ENCODE data around the gene KIT. TPM values are rescaled to one million over a fixed set of nuclear protein-coding genes. Genes with fewer than 3 reads are reported as not detected.
A peak's percentile ranks its signal among the peaks of the same experiment; 100 is the strongest.

KIT gene
- total RNA-seq, 1 experiment from 2014 or later: not detected

GRCh38 chr4:54659749-54660535 lies 2.2 kb downstream of the KIT start:
- Histone ChIP-seq H2AFZ (ENCODE audit: low read depth, low read length, poor library complexity, severe bottlenecking) (no peak overlapping the region), H4K20me1 (ENCODE audit: insufficient read depth) (no peaks in the 10 kb centered on the region), H3K27ac (ENCODE audit: low read depth, low read length) (no peak overlapping the region), H3K79me2 (ENCODE audit: insufficient read depth, low read length) (no peaks in the 10 kb centered on the region), H3K9me2 (ENCODE audit: insufficient read depth) (no peaks in the 10 kb centered on the region), H3K27me3 (ENCODE audit: insufficient read depth, low read length) (peaks cover 11% of the 10 kb centered on the region; the same call in 1 of the 2 replicates), H3K36me3 (ENCODE audit: control insufficient read depth in 1 of 2, insufficient read depth in 2 of 2, low read length in 2 of 2) (no peaks in the 10 kb centered on the region), H3K9ac (ENCODE audit: low read length) (no peak overlapping the region), H3K4me2 (ENCODE audit: low read length) (peak overlapping the region; percentile 90), H3K9me3 (ENCODE audit: control insufficient read depth in 1 of 2, insufficient read depth in 1 of 2, low read depth in 1 of 2, low read length in 2 of 2) (no peaks in the 10 kb centered on the region), H3K4me1 (ENCODE audit: control insufficient read depth in 1 of 2, insufficient read depth in 2 of 2, low read length in 2 of 2) (peaks cover 0 to 16% of the 10 kb centered on the region in 2 experiments; a peak in 2 of 4 replicates), H3K4me3 (replicated peaks in 1 of 2; ENCODE audit: low read depth in 1 of 2, low read length in 2 of 2) (peak overlapping the region; percentile 42 to 56; a peak in 2 of 4 replicates)
- ChIA-PET CTCF (no interaction called here), RAD21 (ENCODE audit: low non-redundant PET in 1 of 2, low total read pairs in 2 of 2, uncharacterized antibody in 2 of 2, unreplicated experiment in 2 of 2) (no interaction called here), POLR2A (no interaction called here)
- ATAC-seq: no peak
- intact Hi-C loops (cut with micrococcal nuclease): loop anchor here (10.0 kb wide), 1 partner anchor 335 kb away; no protein-coding TSS in a partner anchor
- no peak for DNase-seq (ENCODE audit: low read depth, low spot score)
- TF ChIP-seq ATF3 (IDR thresholded peaks at IDR 0.05) (no peak), SP1 (IDR thresholded peaks at IDR 0.05; ENCODE audit: low read depth) (no peak), ZFX (IDR thresholded peaks at IDR 0.05) (no peak), CBX3 (IDR thresholded peaks at IDR 0.05; ENCODE audit: low read depth) (no peak), ZNF274 (IDR thresholded peaks at IDR 0.05; ENCODE audit: low read depth, low read length) (no peak), ZBTB33 (IDR thresholded peaks at IDR 0.05; ENCODE audit: extremely low read depth, insufficient replicate concordance, low read length) (no peak)
- no TSS peak for BruUV-seq (replicated peaks)

Data from HCT116 (cell line).